NT2/D1 (cell line): ENCODE results near the gene RELL1.

Source experiments
- SUZ12 ChIP-seq: IDR thresholded peaks from 2 replicates; pipeline ENCODE4 v1.6.1; 2011; ENCODE audit not compliant: insufficient read length, insufficient read depth; ENCODE audit errors: extremely low read depth
- ZNF274 ChIP-seq: IDR thresholded peaks from 2 replicates; pipeline ENCODE4 v1.6.1; 2011; ENCODE audit warnings: mild to moderate bottlenecking, low read depth, low read length

- TF ChIP-seq SUZ12 = no peak
- TF ChIP-seq ZNF274 = no peak
Measured at GRCh38 chr4:37561196-37561802, 124.9 kb downstream of the RELL1 start.
